GM20431 (cell line): ENCODE data around the gene TPRX1.
"Not testable (repeated sequence)": the region's sequence is repeated elsewhere in the genome, so short reads cannot be mapped to it uniquely, and the experiment has no call there.

ENCODE experiments used
- in situ Hi-C: fragments of 300-500 bp; cut with MseI, MboI; formaldehyde crosslinking; loops from one replicate; pipeline ENCODE4 v1.15.0; 2020; ENCODE audit warnings: low sequenced_read_pairs; ENCODE audit not compliant: unreplicated experiment

TPRX1 gene

GRCh38 chr19:47802521-47803043 is 1.8 kb downstream of the TPRX1 start:
- in situ Hi-C loops = no loop called here

GRCh38 chr19:47801270-47801669 is 3.1 kb downstream of the TPRX1 start:
- in situ Hi-C loops = no loop called here

GRCh38 chr19:47798904-47799266 is 5.5 kb downstream of the TPRX1 start:
- in situ Hi-C loops = no loop called here

- in situ Hi-C loops = no loop called here
Measured at GRCh38 chr19:47797996-47798903, 6.1 kb downstream of the TPRX1 start.

GRCh38 chr19:47796785-47797184 is 7.6 kb downstream of the TPRX1 start:
- in situ Hi-C loops = no loop called here

- in situ Hi-C loops = no loop called here
Measured at GRCh38 chr19:47794526-47794925, 9.8 kb downstream of the TPRX1 start.

- in situ Hi-C loops = no loop called here
Measured at GRCh38 chr19:47792616-47793015, 11.7 kb downstream of the TPRX1 start.

- in situ Hi-C loops = no loop called here
Measured at GRCh38 chr19:47790398-47790814, 13.9 kb downstream of the TPRX1 start.

- in situ Hi-C loops = not testable (repeated sequence)
Measured at GRCh38 chr19:47789811-47790210, 14.5 kb downstream of the TPRX1 start.

- in situ Hi-C loops = not testable (repeated sequence)
Measured at GRCh38 chr19:47787307-47787706, 17.0 kb downstream of the TPRX1 start.

GRCh38 chr19:47786566-47786965 is 17.8 kb downstream of the TPRX1 start:
- in situ Hi-C loops = no loop called here

- in situ Hi-C loops = no loop called here
Measured at GRCh38 chr19:47781590-47782262, 22.6 kb downstream of the TPRX1 start.

GRCh38 chr19:47780215-47780551 is 24.2 kb downstream of the TPRX1 start:
- in situ Hi-C loops = no loop called here

- in situ Hi-C loops = no loop called here
Measured at GRCh38 chr19:47779524-47780214, 24.7 kb downstream of the TPRX1 start.

GRCh38 chr19:47778954-47779351 is 25.4 kb downstream of the TPRX1 start:
- in situ Hi-C loops = no loop called here

GRCh38 chr19:47778049-47778953 is 26.1 kb downstream of the TPRX1 start, which contains the start of gene SELENOW:
SELENOW (plus strand) TSS chr19:47778703; CDS start chr19:47778786, 83 bp downstream.
- in situ Hi-C loops = no loop called here

- in situ Hi-C loops = not testable (repeated sequence)
Measured at GRCh38 chr19:47777245-47778048, 26.9 kb downstream of the TPRX1 start.

GRCh38 chr19:47776568-47776967 is 27.8 kb downstream of the TPRX1 start:
- in situ Hi-C loops = no loop called here

GRCh38 chr19:47771291-47771690 is 33.1 kb downstream of the TPRX1 start:
- in situ Hi-C loops = not testable (repeated sequence)
